Measurements from ENCODE around the gene NOP53. TPM values are rescaled to one million over a fixed set of nuclear protein-coding genes. Genes with fewer than 3 reads are reported as not detected.

Gene NOP53
- total RNA-seq, 2 experiments from 2014 or later: 317 to 374 TPM

Other genes with a start within 250 kb of the NOP53 start
- gene NAPA, start 230.5 kb upstream of the NOP53 start, total RNA-seq: 10 to 100 TPM; 54.2 to 68.8 TPM
- under 1 TPM; 0.11 to 0.14 TPM for gene ZNF541, start 172.4 kb upstream of the NOP53 start, total RNA-seq
- 10 to 100 TPM in 1 of 2 experiments, 1 to 10 TPM in 1; 9.8 to 13.3 TPM for gene BICRA, start 136.4 kb upstream of the NOP53 start, total RNA-seq
- 1 to 10 TPM; 1.6 to 2.5 TPM for gene EHD2, start 32.1 kb upstream of the NOP53 start, total RNA-seq
- gene SELENOW, start 33.2 kb downstream of the NOP53 start, total RNA-seq: 100 to 1,000 TPM; 150 to 178 TPM
- not detected for gene TPRX1, start 59.0 kb downstream of the NOP53 start, total RNA-seq
- not detected for gene CRX, start 76.4 kb downstream of the NOP53 start, total RNA-seq
- not detected for gene TPRX2, start 113.7 kb downstream of the NOP53 start, total RNA-seq
- not detected for gene SULT2A1, start 140.8 kb downstream of the NOP53 start, total RNA-seq
- gene BSPH1, start 246.6 kb downstream of the NOP53 start, total RNA-seq: not detected
- not detected for gene ELSPBP1, start 249.1 kb downstream of the NOP53 start, total RNA-seq

Data from activated CD4-positive, alpha-beta T cell treated with anti-CD3 and anti-CD28 coated beads for 36 hours (primary cell).